Neural cell (in vitro differentiated cells): ENCODE measurements around the gene GPRC5A. TPM values are rescaled to one million over a fixed set of nuclear protein-coding genes. Genes with fewer than 3 reads are reported as not detected.

Experiments used
- H2AFZ ChIP-seq: fragments of 200-600, 300-800 bp; sonication (generic), shearing (Covaris generic); 2 replicates; pipeline ENCODE4 v1.6.0; 2014; ENCODE audit warnings: low read depth, mild to moderate bottlenecking, antibody characterized with exemption, low read length, moderate library complexity
- H3F3A ChIP-seq: fragments of 200-600 bp; shearing (Covaris generic); 2 replicates; pipeline ENCODE4 v1.6.1; 2016; ENCODE audit warnings: mild to moderate bottlenecking, moderate library complexity, mixed read lengths, antibody characterized with exemption, low read length; ENCODE audit not compliant: insufficient read depth, poor library complexity, severe bottlenecking
- H3K27ac ChIP-seq: fragments of 200-600, 300-800 bp; sonication (generic), shearing (Covaris generic); 2 replicates; pipeline ENCODE4 v1.5.1; 2014; ENCODE audit warnings: mild to moderate bottlenecking, low read length, moderate library complexity
- H3K27me3 ChIP-seq: fragments of 300-800, 200-600 bp; sonication (generic), shearing (Covaris generic); 2 replicates; pipeline ENCODE4 v1.6.0; 2014; ENCODE audit warnings: mild to moderate bottlenecking, low read depth, low read length, moderate library complexity; ENCODE audit not compliant: insufficient read depth
- H3K36me3 ChIP-seq: fragments of 300-800, 200-600 bp; sonication (generic), shearing (Covaris generic); 2 replicates; pipeline ENCODE4 v1.5.1; 2014; ENCODE audit warnings: mild to moderate bottlenecking, antibody characterized with exemption, low read length, moderate library complexity; ENCODE audit not compliant: insufficient read depth
- H3K4me2 ChIP-seq: fragments of 300-800, 200-600 bp; sonication (generic), shearing (Covaris generic); 2 replicates; pipeline ENCODE4 v1.6.0; 2014; ENCODE audit warnings: mild to moderate bottlenecking, low read length
- H3K4me3 ChIP-seq: fragments of 300-800, 200-600 bp; sonication (generic), shearing (Covaris generic); 2 replicates; pipeline ENCODE4 v1.5.1; 2014; ENCODE audit warnings: mild to moderate bottlenecking, low read length, moderate library complexity
- H3K79me2 ChIP-seq: fragments of 200-600 bp; shearing (Covaris generic); replicated peaks from 2 replicates; pipeline ENCODE4 v1.6.0; 2014; ENCODE audit warnings: mild to moderate bottlenecking, low read length, moderate library complexity; ENCODE audit not compliant: insufficient read depth
- H3K9ac ChIP-seq: fragments of 300-800, 200-600 bp; sonication (generic), shearing (Covaris generic); 2 replicates; pipeline ENCODE4 v1.6.1; 2016; ENCODE audit warnings: mild to moderate bottlenecking, low read length, mixed read lengths
- H3K9me2 ChIP-seq: fragments of 200-600 bp; shearing (Covaris generic); 2 replicates; pipeline ENCODE4 v1.6.1; 2016; ENCODE audit warnings: mild to moderate bottlenecking, low read length, mixed read lengths; ENCODE audit not compliant: insufficient read depth
- H3K9me3 ChIP-seq: fragments of 200-600, 300-800 bp; sonication (generic), shearing (Covaris generic); 2 replicates; pipeline ENCODE4 v1.6.1; 2016; ENCODE audit warnings: mild to moderate bottlenecking, mixed run types, low read length, moderate library complexity, mixed read lengths
- H4K20me1 ChIP-seq: fragments of 200-600 bp; shearing (Covaris generic); 2 replicates; pipeline ENCODE4 v1.6.1; 2016; ENCODE audit warnings: mild to moderate bottlenecking, mixed run types; ENCODE audit not compliant: insufficient read depth
- EP300 ChIP-seq: fragments of 450-650 bp; conservative IDR thresholded peaks from 2 replicates; pipeline ENCODE4 v1.6.1; 2014; ENCODE audit warnings: antibody characterized with exemption, mild to moderate bottlenecking, moderate library complexity; ENCODE audit not compliant: poor library complexity, severe bottlenecking
- EZH2 ChIP-seq: fragments of 200-600, 300-800 bp; shearing (Covaris generic), sonication (generic); IDR thresholded peaks from 2 replicates; pipeline ENCODE4 v1.6.1; 2014; ENCODE audit warnings: antibody characterized with exemption, low read length, borderline replicate concordance, mild to moderate bottlenecking; ENCODE audit not compliant: insufficient read depth, poor library complexity, severe bottlenecking
- MXI1 ChIP-seq: fragments of 450-650 bp; conservative IDR thresholded peaks from 2 replicates; pipeline ENCODE4 v1.6.1; 2014; ENCODE audit warnings: antibody characterized with exemption, mild to moderate bottlenecking; ENCODE audit not compliant: poor library complexity, severe bottlenecking
- POLR2AphosphoS5 ChIP-seq: IDR thresholded peaks from 2 replicates; pipeline ENCODE4 v1.6.1; 2012
- RAD21 ChIP-seq: fragments of 450-650 bp; conservative IDR thresholded peaks from 2 replicates; pipeline ENCODE4 v1.6.1; 2014; ENCODE audit warnings: antibody characterized with exemption, mild to moderate bottlenecking, moderate library complexity
- SMC3 ChIP-seq: fragments of 450-650 bp; conservative IDR thresholded peaks from 2 replicates; pipeline ENCODE4 v1.6.1; 2014; ENCODE audit warnings: antibody characterized with exemption, mild to moderate bottlenecking, moderate library complexity; ENCODE audit not compliant: poor library complexity
- TAF1 ChIP-seq: IDR thresholded peaks from 2 replicates; pipeline ENCODE4 v1.6.1; 2012; ENCODE audit warnings: low read depth
- polyA plus RNA-seq: library from polyadenylated mRNA; depleted of rRNA; stranded (reverse); fragments of >200 nt; gene quantifications from 2 replicates; pipeline ENCODE4 v1.2.3, GENCODE V29; 2014
- TF ChIP-seq, protein P1 (sequence below): fragments of 450-650 bp; IDR thresholded peaks from 2 replicates; pipeline ENCODE4 v1.5.1; 2014; ENCODE audit warnings: antibody characterized with exemption, mild to moderate bottlenecking, moderate library complexity; ENCODE audit not compliant: poor library complexity, severe bottlenecking
- TF ChIP-seq, protein P2 (sequence below): IDR thresholded peaks from 2 replicates; pipeline ENCODE4 v1.6.1; 2012; ENCODE audit warnings: borderline replicate concordance

GPRC5A gene
- polyA plus RNA-seq, 1 donor from 2014 or later: 0.09 TPM

DNA sequence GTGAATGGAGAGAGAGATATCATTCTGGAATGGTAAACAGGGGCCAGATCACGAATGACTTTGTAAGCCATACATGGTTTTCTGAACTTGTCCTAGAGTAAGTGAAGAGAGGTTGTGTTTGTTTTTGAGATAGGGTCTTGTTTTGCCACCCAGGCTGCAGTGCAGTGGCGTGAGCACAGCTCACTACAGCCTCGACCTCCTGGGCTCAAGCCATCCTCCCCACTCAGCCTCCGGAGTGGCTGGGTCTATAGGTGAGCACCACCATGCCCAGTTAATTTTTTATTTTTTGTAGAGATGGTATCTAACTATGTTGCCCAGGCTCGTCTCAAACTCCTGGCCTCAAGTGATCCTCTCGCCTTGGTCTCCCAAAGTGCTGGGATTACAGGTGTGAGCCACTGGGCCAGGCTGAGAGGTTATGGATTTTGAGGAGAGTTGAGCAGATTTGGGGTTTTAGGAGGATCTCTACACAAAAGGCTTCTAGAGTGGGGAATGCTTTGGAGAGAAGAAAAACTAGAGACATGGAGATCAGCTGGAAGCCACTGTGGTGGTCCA is 19.7 kb upstream of the GPRC5A start (continued):
- TF ChIP-seq, protein P1, sequence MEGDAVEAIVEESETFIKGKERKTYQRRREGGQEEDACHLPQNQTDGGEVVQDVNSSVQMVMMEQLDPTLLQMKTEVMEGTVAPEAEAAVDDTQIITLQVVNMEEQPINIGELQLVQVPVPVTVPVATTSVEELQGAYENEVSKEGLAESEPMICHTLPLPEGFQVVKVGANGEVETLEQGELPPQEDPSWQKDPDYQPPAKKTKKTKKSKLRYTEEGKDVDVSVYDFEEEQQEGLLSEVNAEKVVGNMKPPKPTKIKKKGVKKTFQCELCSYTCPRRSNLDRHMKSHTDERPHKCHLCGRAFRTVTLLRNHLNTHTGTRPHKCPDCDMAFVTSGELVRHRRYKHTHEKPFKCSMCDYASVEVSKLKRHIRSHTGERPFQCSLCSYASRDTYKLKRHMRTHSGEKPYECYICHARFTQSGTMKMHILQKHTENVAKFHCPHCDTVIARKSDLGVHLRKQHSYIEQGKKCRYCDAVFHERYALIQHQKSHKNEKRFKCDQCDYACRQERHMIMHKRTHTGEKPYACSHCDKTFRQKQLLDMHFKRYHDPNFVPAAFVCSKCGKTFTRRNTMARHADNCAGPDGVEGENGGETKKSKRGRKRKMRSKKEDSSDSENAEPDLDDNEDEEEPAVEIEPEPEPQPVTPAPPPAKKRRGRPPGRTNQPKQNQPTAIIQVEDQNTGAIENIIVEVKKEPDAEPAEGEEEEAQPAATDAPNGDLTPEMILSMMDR: no peak
- TF ChIP-seq MXI1: no peak
- TF ChIP-seq POLR2AphosphoS5: no peak

DNA sequence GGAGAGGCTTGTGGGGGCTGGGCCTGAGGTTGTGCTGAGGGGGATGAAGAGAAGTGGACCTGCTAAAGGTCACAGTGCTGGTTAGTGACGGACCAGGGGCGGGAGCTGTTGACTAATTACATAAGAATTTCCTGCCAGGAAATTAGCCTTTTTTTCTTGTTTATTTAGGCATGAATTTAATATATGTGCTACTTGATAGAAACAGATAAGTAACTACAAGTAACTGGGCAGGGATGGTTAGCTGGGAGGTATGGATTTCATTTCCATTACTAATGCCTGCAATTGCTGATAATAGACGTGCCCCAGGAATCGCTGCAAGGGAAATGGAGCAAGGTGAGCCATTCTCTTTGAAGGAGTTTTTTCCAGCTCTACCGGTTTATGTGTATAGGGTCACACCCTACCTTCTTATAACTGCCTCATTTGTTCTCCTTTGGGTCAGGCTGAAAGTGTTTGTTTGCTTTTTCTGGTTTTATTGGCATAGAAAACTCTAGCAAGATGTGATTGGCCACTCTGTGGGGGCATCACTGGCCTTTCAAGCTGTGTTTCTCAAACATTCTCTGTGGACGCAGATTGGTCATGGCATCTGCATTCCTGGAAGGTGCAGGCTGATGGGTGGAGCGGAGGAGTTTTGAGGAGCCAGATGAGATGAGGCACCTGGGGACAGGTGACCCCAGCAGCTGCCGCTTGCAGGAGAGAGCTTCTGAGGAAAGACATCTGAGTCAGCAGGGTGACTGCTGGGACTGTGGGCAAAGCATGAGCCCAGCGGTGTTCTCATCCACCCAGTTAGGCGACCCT is 19.0 kb upstream of the GPRC5A start:
- no peaks in the 10 kb centered on the region for H3K27me3 ChIP-seq
- H3K36me3 ChIP-seq: no peaks in the 10 kb centered on the region
- H3K27ac ChIP-seq: no peak overlapping the region
- no peak for TF ChIP-seq TAF1
- no peak for TF ChIP-seq SMC3
- TF ChIP-seq, protein P2, sequence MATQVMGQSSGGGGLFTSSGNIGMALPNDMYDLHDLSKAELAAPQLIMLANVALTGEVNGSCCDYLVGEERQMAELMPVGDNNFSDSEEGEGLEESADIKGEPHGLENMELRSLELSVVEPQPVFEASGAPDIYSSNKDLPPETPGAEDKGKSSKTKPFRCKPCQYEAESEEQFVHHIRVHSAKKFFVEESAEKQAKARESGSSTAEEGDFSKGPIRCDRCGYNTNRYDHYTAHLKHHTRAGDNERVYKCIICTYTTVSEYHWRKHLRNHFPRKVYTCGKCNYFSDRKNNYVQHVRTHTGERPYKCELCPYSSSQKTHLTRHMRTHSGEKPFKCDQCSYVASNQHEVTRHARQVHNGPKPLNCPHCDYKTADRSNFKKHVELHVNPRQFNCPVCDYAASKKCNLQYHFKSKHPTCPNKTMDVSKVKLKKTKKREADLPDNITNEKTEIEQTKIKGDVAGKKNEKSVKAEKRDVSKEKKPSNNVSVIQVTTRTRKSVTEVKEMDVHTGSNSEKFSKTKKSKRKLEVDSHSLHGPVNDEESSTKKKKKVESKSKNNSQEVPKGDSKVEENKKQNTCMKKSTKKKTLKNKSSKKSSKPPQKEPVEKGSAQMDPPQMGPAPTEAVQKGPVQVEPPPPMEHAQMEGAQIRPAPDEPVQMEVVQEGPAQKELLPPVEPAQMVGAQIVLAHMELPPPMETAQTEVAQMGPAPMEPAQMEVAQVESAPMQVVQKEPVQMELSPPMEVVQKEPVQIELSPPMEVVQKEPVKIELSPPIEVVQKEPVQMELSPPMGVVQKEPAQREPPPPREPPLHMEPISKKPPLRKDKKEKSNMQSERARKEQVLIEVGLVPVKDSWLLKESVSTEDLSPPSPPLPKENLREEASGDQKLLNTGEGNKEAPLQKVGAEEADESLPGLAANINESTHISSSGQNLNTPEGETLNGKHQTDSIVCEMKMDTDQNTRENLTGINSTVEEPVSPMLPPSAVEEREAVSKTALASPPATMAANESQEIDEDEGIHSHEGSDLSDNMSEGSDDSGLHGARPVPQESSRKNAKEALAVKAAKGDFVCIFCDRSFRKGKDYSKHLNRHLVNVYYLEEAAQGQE: no peak
- TF ChIP-seq MXI1: no peak
- TF ChIP-seq, protein P1: no peak
- TF ChIP-seq EP300: no peak
- TF ChIP-seq EZH2: no peak
- no peak for TF ChIP-seq RAD21
- TF ChIP-seq POLR2AphosphoS5: no peak
- no peaks in the 10 kb centered on the region for H3K9me3 ChIP-seq
- H3K4me3 ChIP-seq: no peak overlapping the region
- H3K79me2 ChIP-seq: no peaks in the 10 kb centered on the region
- no peak overlapping the region for H3K4me2 ChIP-seq
- no peaks in the 10 kb centered on the region for H4K20me1 ChIP-seq
- no peak overlapping the region for H2AFZ ChIP-seq
- no peaks in the 10 kb centered on the region for H3F3A ChIP-seq
- no peaks in the 10 kb centered on the region for H3K9me2 ChIP-seq
- no peak overlapping the region for H3K9ac ChIP-seq
